Endothelial cell of umbilical vein (primary cell): ENCODE measurements around the gene BGN. TPM values are rescaled to one million over a fixed set of nuclear protein-coding genes. Genes with fewer than 3 reads are reported as not detected.

Source experiments
- BruUV-seq: library from RNA; stranded (reverse); fragments of 400-500 nt; replicated peaks from 2 replicates; lab custom pipeline; 2021; lab: Mats Ljungman, UMichigan
- CTCF ChIA-PET: fragments of 300-600, 350-600 bp; sonication (Branson Sonifier 250); formaldehyde crosslinking; loops from one replicate; lab custom pipeline; 2021; ENCODE audit warnings: antibody characterized with exemption, inconsistent platforms; lab: Charles Lee
- POLR2A ChIA-PET: fragments of 300-600, 350-600 bp; sonication (Branson Sonifier 250); formaldehyde crosslinking; loops from one replicate; lab custom pipeline; 2021; ENCODE audit warnings: antibody characterized with exemption, inconsistent platforms; lab: Charles Lee
- DNase-seq: peaks from one replicate; pipeline ENCODE4 v3.0.0-alpha.2; 2011; ENCODE audit warnings: low read depth, low spot score
- FAIRE-seq: peaks from 2 replicates; lab custom pipeline; 2011; peaks lifted over from hg19 to GRCh38; lab: Jason Lieb, UNC
- H2AFZ ChIP-seq: 2 replicates; pipeline ENCODE4 v1.6.0; 2012; ENCODE audit warnings: low read depth, low read length, control low read depth, inconsistent platforms
- H3K27ac ChIP-seq: 2 replicates; pipeline ENCODE4 v1.5.1; 2011; ENCODE audit warnings: low read depth, mild to moderate bottlenecking, control low read depth, low read length, moderate library complexity; ENCODE audit not compliant: insufficient read depth
- H3K27me3 ChIP-seq, 2 experiments: 2 replicates each; pipeline versions ENCODE4 v1.6.0 to v1.6.1; 2011; ENCODE audit warnings: low read length in 2 of 2, mixed read lengths in 1 of 2; ENCODE audit not compliant: control insufficient read depth in 2 of 2, insufficient read depth in 2 of 2
- H3K36me3 ChIP-seq, 2 experiments: 2 replicates in 1 of 2; 3 replicates in 1 of 2; pipeline ENCODE4 v1.5.1; 2011; ENCODE audit warnings: low read length in 2 of 2, mild to moderate bottlenecking in 1 of 2, moderate library complexity in 1 of 2; ENCODE audit not compliant: control insufficient read depth in 2 of 2, insufficient read depth in 2 of 2; ENCODE audit errors: extremely low read depth in 1 of 2
- H3K4me1 ChIP-seq: 3 replicates; pipeline ENCODE4 v1.5.1; 2011; ENCODE audit warnings: mild to moderate bottlenecking, low read length; ENCODE audit not compliant: control insufficient read depth, insufficient read depth; ENCODE audit errors: extremely low read depth
- H3K4me2 ChIP-seq: 2 replicates; pipeline ENCODE4 v1.6.1; 2011; ENCODE audit warnings: low read length, control low read depth, mixed read lengths; ENCODE audit not compliant: insufficient read depth
- H3K4me3 ChIP-seq, 3 experiments: fragments of 200-600 bp in 1 of 3; sonication (generic), shearing (Covaris generic) in 1 of 3; replicated peaks in 1 of 3; 2 replicates each; pipeline ENCODE4 v1.5.1; 2011 to 2016; ENCODE audit warnings: control low read depth in 3 of 3, low read length in 3 of 3, mild to moderate bottlenecking in 2 of 3, inconsistent platforms in 1 of 3, low read depth in 1 of 3, moderate library complexity in 1 of 3; ENCODE audit not compliant: insufficient read depth in 1 of 3
- H3K79me2 ChIP-seq: 2 replicates; pipeline ENCODE4 v1.6.0; 2012; ENCODE audit warnings: low read length, inconsistent platforms; ENCODE audit not compliant: control insufficient read depth, insufficient read depth
- H3K9ac ChIP-seq: replicated peaks from 2 replicates; pipeline ENCODE3; 2011; ENCODE audit warnings: low read length, control low read depth; ENCODE audit not compliant: insufficient read depth; ENCODE audit errors: extremely low read depth
- H3K9me1 ChIP-seq: replicated peaks from 3 replicates; pipeline ENCODE4 v1.6.0; 2011; ENCODE audit warnings: mild to moderate bottlenecking, low read length; ENCODE audit not compliant: control insufficient read depth, insufficient read depth; ENCODE audit errors: extremely low read depth
- H3K9me3 ChIP-seq: replicated peaks from 2 replicates; pipeline ENCODE4 v1.5.1; 2012; ENCODE audit warnings: low read length, inconsistent platforms; ENCODE audit not compliant: control insufficient read depth, insufficient read depth
- H4K20me1 ChIP-seq: replicated peaks from 2 replicates; pipeline ENCODE3; 2011; ENCODE audit warnings: mild to moderate bottlenecking, low read length; ENCODE audit not compliant: control insufficient read depth, insufficient read depth; ENCODE audit errors: extremely low read depth
- EZH2 ChIP-seq: IDR thresholded peaks from 2 replicates; pipeline ENCODE4 v1.6.1; 2012; ENCODE audit warnings: borderline replicate concordance, low read depth, mild to moderate bottlenecking, moderate library complexity, low read length, inconsistent platforms; ENCODE audit not compliant: severe bottlenecking
- FOS ChIP-seq: IDR thresholded peaks from 2 replicates; pipeline ENCODE4 v1.6.1; 2011; ENCODE audit warnings: mild to moderate bottlenecking, low read length, moderate library complexity, borderline replicate concordance; ENCODE audit not compliant: insufficient read depth
- GATA2 ChIP-seq: IDR thresholded peaks from 2 replicates; pipeline ENCODE4 v1.7.0; 2011; ENCODE audit warnings: low read depth, mild to moderate bottlenecking, moderate library complexity, mixed read lengths, low read length; ENCODE audit not compliant: insufficient read length, insufficient read depth
- JUN ChIP-seq: IDR thresholded peaks from 2 replicates; pipeline ENCODE4 v1.6.1; 2011; ENCODE audit warnings: borderline replicate concordance, low read depth; ENCODE audit not compliant: insufficient read length, insufficient read depth
- MYC ChIP-seq: IDR thresholded peaks from one replicate; pipeline ENCODE4 v1.6.1; 2011; ENCODE audit warnings: mild to moderate bottlenecking, low read depth, low read length
- POLR2A ChIP-seq: IDR thresholded peaks from 2 replicates; pipeline ENCODE4 v1.6.1; 2012; ENCODE audit warnings: low read depth, mild to moderate bottlenecking, control low read depth, low read length
- POLR2AphosphoS5 ChIP-seq: IDR thresholded peaks from 2 replicates; pipeline ENCODE4 v1.6.1; 2012; ENCODE audit warnings: low read depth, mild to moderate bottlenecking, control low read depth, low read length, moderate library complexity; ENCODE audit not compliant: insufficient read depth
- dilution Hi-C: fragments of 300-500 bp; cut with MboI; formaldehyde crosslinking; loops from one replicate; pipeline ENCODE4 v1.15.0; 2019; ENCODE audit warnings: low sequenced_read_pairs; ENCODE audit not compliant: extremely low pct_ligation_motif_present
- intact Hi-C: fragments of 100-400 bp; cut with micrococcal nuclease; formaldehyde crosslinking; loops from one replicate; pipeline ENCODE4 v1.10.0; 2022
- polyA plus RNA-seq, 4 experiments: library from polyadenylated mRNA; depleted of rRNA in 3 of 4; stranded (reverse) in 3 of 4; unstranded in 1 of 4; fragments of >200 nt; gene quantifications; 2 replicates each; pipeline versions ENCODE4 v1.2.1 to v1.2.3, GENCODE V29; 2011 to 2012; ENCODE audit warnings: missing spikeins in 1 of 4
- total RNA-seq: library from RNA; stranded (reverse); gene quantifications from 2 replicates; pipeline ENCODE4 v1.2.3, GENCODE V29; 2021
- TF ChIP-seq, protein P1 (sequence below), 2 donors: IDR thresholded peaks; 1 replicate in 1 of 2; 2 replicates in 1 of 2; pipeline ENCODE4 v1.5.1; 2011; ENCODE audit warnings: low read length in 2 of 2, mild to moderate bottlenecking in 2 of 2, moderate library complexity in 2 of 2, control low read depth in 1 of 2, inconsistent platforms in 1 of 2, low read depth in 1 of 2; ENCODE audit not compliant: insufficient read depth in 1 of 2; ENCODE audit errors: extremely low read depth in 1 of 2

Gene BGN
- total and polyA plus RNA-seq, 2 donors (not counting 3 experiments of a cell fraction or from before 2014, with no cell fraction given) = 479 to 879 TPM

- no TSS peak for BruUV-seq
- H3K4me1 ChIP-seq = no peaks in the 10 kb centered on the region
- H3K9me1 ChIP-seq = no peaks in the 10 kb centered on the region
- no peak overlapping the region for H3K27ac ChIP-seq
- H3K36me3 ChIP-seq = no peaks in the 10 kb centered on the region
- no peaks in the 10 kb centered on the region for H3K79me2 ChIP-seq
- H2AFZ ChIP-seq = no peak overlapping the region
- H3K27me3 ChIP-seq = no peaks in the 10 kb centered on the region
- no peaks in the 10 kb centered on the region for H3K9me3 ChIP-seq
- dilution Hi-C loops (no loop called here), intact Hi-C loops (loop anchor here (1.0 to 2.0 kb wide), 3 partner anchors 109 to 168 kb away; no protein-coding TSS in a partner anchor)
- ChIA-PET POLR2A (no interaction called here), CTCF (interaction anchor here (1.0 to 3.8 kb wide), 14 partner anchors 9 to 168 kb away, joined by 3 to 60 read pairs (median 6); no protein-coding TSS in a partner anchor)
- DNase-seq (no peak), FAIRE-seq (no peak)
- H3K4me2 ChIP-seq = no peak overlapping the region
- TF ChIP-seq MYC (no peak), POLR2AphosphoS5 (no peak), JUN (no peak)
- H3K4me3 ChIP-seq = no peak overlapping the region
- no peak overlapping the region for H3K9ac ChIP-seq
- no peaks in the 10 kb centered on the region for H4K20me1 ChIP-seq
Measured at GRCh38 chrX:153539979-153540358, 45.2 kb downstream of the BGN start.

- CTCF ChIA-PET = no interaction called here
- no peak for FAIRE-seq
- Histone ChIP-seq H3K79me2 (no peaks in the 10 kb centered on the region), H3K4me3 (no peak overlapping the region), H3K4me1 (no peaks in the 10 kb centered on the region), H3K27ac (no peak overlapping the region), H4K20me1 (no peaks in the 10 kb centered on the region), H3K27me3 (no peaks in the 10 kb centered on the region), H3K9me3 (no peaks in the 10 kb centered on the region), H2AFZ (no peak overlapping the region), H3K4me2 (no peak overlapping the region), H3K9me1 (no peaks in the 10 kb centered on the region), H3K9ac (no peak overlapping the region), H3K36me3 (no peaks in the 10 kb centered on the region)
- dilution Hi-C loops = no loop called here
- no peak for DNase-seq
- intact Hi-C loops = no loop called here
- TF ChIP-seq JUN = no peak
- no peak for TF ChIP-seq MYC
- no peak for TF ChIP-seq EZH2
- no peak for TF ChIP-seq FOS
- no peak for TF ChIP-seq POLR2A
- TF ChIP-seq GATA2 = no peak
- TF ChIP-seq, protein P1, sequence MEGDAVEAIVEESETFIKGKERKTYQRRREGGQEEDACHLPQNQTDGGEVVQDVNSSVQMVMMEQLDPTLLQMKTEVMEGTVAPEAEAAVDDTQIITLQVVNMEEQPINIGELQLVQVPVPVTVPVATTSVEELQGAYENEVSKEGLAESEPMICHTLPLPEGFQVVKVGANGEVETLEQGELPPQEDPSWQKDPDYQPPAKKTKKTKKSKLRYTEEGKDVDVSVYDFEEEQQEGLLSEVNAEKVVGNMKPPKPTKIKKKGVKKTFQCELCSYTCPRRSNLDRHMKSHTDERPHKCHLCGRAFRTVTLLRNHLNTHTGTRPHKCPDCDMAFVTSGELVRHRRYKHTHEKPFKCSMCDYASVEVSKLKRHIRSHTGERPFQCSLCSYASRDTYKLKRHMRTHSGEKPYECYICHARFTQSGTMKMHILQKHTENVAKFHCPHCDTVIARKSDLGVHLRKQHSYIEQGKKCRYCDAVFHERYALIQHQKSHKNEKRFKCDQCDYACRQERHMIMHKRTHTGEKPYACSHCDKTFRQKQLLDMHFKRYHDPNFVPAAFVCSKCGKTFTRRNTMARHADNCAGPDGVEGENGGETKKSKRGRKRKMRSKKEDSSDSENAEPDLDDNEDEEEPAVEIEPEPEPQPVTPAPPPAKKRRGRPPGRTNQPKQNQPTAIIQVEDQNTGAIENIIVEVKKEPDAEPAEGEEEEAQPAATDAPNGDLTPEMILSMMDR (IDR thresholded peaks at IDR 0.05; ENCODE audit: extremely low read depth in 1 of 2, insufficient read depth in 1 of 2, low read depth in 1 of 2, low read length in 2 of 2) = no peak
- BruUV-seq = no TSS peak
- POLR2A ChIA-PET = no interaction called here
Measured at GRCh38 chrX:153544727-153545126, 49.9 kb downstream of the BGN start.
